Neural crest cell (in vitro differentiated cells): ENCODE data around the gene CENPH. TPM values are rescaled to one million over a fixed set of nuclear protein-coding genes. Genes with fewer than 3 reads are reported as not detected.

Experiments
- DNase-seq: peaks from one replicate; pipeline ENCODE4 v3.0.0; 2021; ENCODE audit warnings: low read depth, mixed read lengths, low spot score
- H3K27ac Mint-ChIP-seq: one replicate; pipeline ENCODE4 v1.8.0; 2021; ENCODE audit warnings: mild to moderate bottlenecking, mixed read lengths; ENCODE audit not compliant: unreplicated experiment
- H3K27me3 Mint-ChIP-seq: 2 replicates; pipeline ENCODE4 v1.8.0; 2021; ENCODE audit warnings: low read depth, mild to moderate bottlenecking, mixed read lengths
- H3K36me3 Mint-ChIP-seq: 2 replicates; pipeline ENCODE4 v1.8.0; 2021; ENCODE audit warnings: low read depth, mild to moderate bottlenecking, mixed read lengths
- H3K4me1 Mint-ChIP-seq: 2 replicates; pipeline ENCODE4 v1.8.0; 2021; ENCODE audit warnings: mixed read lengths
- H3K4me3 Mint-ChIP-seq: one replicate; pipeline ENCODE4 v1.8.0; 2021; ENCODE audit warnings: mild to moderate bottlenecking, mixed read lengths
- H3K9me3 Mint-ChIP-seq: 2 replicates; pipeline ENCODE4 v1.8.0; 2021; ENCODE audit warnings: mixed read lengths
- CTCF ChIP-seq: fragments of 200-600 bp; sonication (generic); conservative IDR thresholded peaks from 2 replicates; pipeline ENCODE4 v1.5.0; 2021; ENCODE audit warnings: antibody characterized with exemption, mild to moderate bottlenecking
- total RNA-seq: library from RNA; stranded (reverse); gene quantifications from 2 replicates; pipeline ENCODE4 v1.2.1, GENCODE V29; 2021

The CENPH gene
- total RNA-seq, 1 donor from 2014 or later: 56.1 TPM

GRCh38 chr5:69224520-69224919 is 35.1 kb downstream of the CENPH start:
- no peak overlapping the region for H3K27ac Mint-ChIP-seq

GRCh38 chr5:69225860-69226259 is 36.5 kb downstream of the CENPH start:
- H3K4me3 Mint-ChIP-seq: no peak overlapping the region
- DNase-seq: no peak
- no peak overlapping the region for H3K27ac Mint-ChIP-seq
- no peak for TF ChIP-seq CTCF
- H3K9me3 Mint-ChIP-seq: no peaks in the 10 kb centered on the region
- H3K27me3 Mint-ChIP-seq: no peaks in the 10 kb centered on the region
- no peaks in the 10 kb centered on the region for H3K4me1 Mint-ChIP-seq
- peaks cover 3% of the 10 kb centered on the region for H3K36me3 Mint-ChIP-seq

More at GRCh38 chr5:69224520-69224919, 35.1 kb downstream of the CENPH start:
- H3K27me3 Mint-ChIP-seq: no peaks in the 10 kb centered on the region
- H3K4me3 Mint-ChIP-seq: no peak overlapping the region
- no peaks in the 10 kb centered on the region for H3K9me3 Mint-ChIP-seq
- no peak for DNase-seq
- no peak for TF ChIP-seq CTCF
- no peaks in the 10 kb centered on the region for H3K4me1 Mint-ChIP-seq
- H3K36me3 Mint-ChIP-seq: peaks cover 7% of the 10 kb centered on the region

- Mint-ChIP-seq H3K4me1 (peaks cover 11% of the 10 kb centered on the region), H3K27ac (no peak overlapping the region), H3K36me3 (no peaks in the 10 kb centered on the region), H3K9me3 (no peaks in the 10 kb centered on the region), H3K4me3 (no peak overlapping the region), H3K27me3 (no peaks in the 10 kb centered on the region)
- no peak for DNase-seq
- no peak for TF ChIP-seq CTCF
These were observed 40.8 kb downstream of the CENPH start for GRCh38 chr5:69230181-69230580.

- DNase-seq: no peak
- Mint-ChIP-seq H3K27me3 (no peaks in the 10 kb centered on the region), H3K4me1 (peaks cover 18% of the 10 kb centered on the region), H3K36me3 (no peaks in the 10 kb centered on the region), H3K9me3 (no peaks in the 10 kb centered on the region), H3K27ac (no peak overlapping the region), H3K4me3 (peak overlapping the region; percentile 39)
- no peak for TF ChIP-seq CTCF
These were observed 41.9 kb downstream of the CENPH start for GRCh38 chr5:69231281-69231680.

- Mint-ChIP-seq H3K36me3 (no peaks in the 10 kb centered on the region), H3K4me3 (peak overlapping the region; percentile 69), H3K4me1 (peaks cover 19% of the 10 kb centered on the region), H3K27ac (no peak overlapping the region), H3K27me3 (no peaks in the 10 kb centered on the region), H3K9me3 (no peaks in the 10 kb centered on the region)
- no peak for DNase-seq
- no peak for TF ChIP-seq CTCF
These were observed 42.5 kb downstream of the CENPH start for GRCh38 chr5:69231851-69232250.
